T-cell (primary cell): ENCODE results near the gene RTN4R. TPM values are rescaled to one million over a fixed set of nuclear protein-coding genes. Genes with fewer than 3 reads are reported as not detected.

Experiments used
- ATAC-seq, 4 experiments: fragments of 200-7000 bp in 3 of 4; fragments of 150-1000 bp in 1 of 4; cut with Tn5 transposase; replicated peaks in 1 of 4; 1 replicate in 3 of 4; 2 replicates in 1 of 4; pipeline ENCODE4 v1.10.0; 2021; ENCODE audit warnings: moderate library complexity in 3 of 4, mild to moderate bottlenecking in 2 of 4, moderate number of reproducible peaks in 1 of 4
- CTCF ChIA-PET, 2 donors: fragments of 300-600 bp; sonication (Branson Sonifier 250); formaldehyde crosslinking; loops; one replicate each; lab custom pipeline; 2022; ENCODE audit warnings: antibody characterized with exemption in 2 of 2; lab: Charles Lee
- POLR2A ChIA-PET, 2 donors: fragments of 300-600 bp; sonication (Branson Sonifier 250); formaldehyde crosslinking; loops; one replicate each; lab custom pipeline; 2022; ENCODE audit warnings: antibody characterized with exemption in 2 of 2; lab: Charles Lee
- DNase-seq, 35 experiments: peaks; one replicate each; pipeline versions ENCODE4 v3.0.0 to v3.0.0-alpha.2; 2013 to 2023
- H3K27ac ChIP-seq: one replicate; pipeline ENCODE4 v1.5.1; 2013; ENCODE audit warnings: low read length
- H3K27me3 ChIP-seq, 2 experiments: replicated peaks in 1 of 2; 1 replicate in 1 of 2; 2 replicates in 1 of 2; pipeline versions ENCODE4 v1.6.1 to v1.7.0; 2013; ENCODE audit warnings: low read length in 1 of 2, mixed read lengths in 1 of 2; ENCODE audit not compliant: control insufficient read depth in 2 of 2, insufficient read depth in 2 of 2; ENCODE audit errors: extremely low read depth in 1 of 2
- H3K36me3 ChIP-seq, 2 donors: 1 replicate in 1 of 2; 2 replicates in 1 of 2; pipeline versions ENCODE4 v1.6.1 to v1.7.0; 2013; ENCODE audit warnings: low read length in 1 of 2; ENCODE audit not compliant: control insufficient read depth in 2 of 2, insufficient read depth in 1 of 2; ENCODE audit errors: extremely low read depth in 1 of 2
- H3K4me1 ChIP-seq, 2 experiments: 1 replicate in 1 of 2; 2 replicates in 1 of 2; pipeline versions ENCODE4 v1.6.1 to v1.7.0; 2013; ENCODE audit warnings: low read length in 2 of 2, mixed read lengths in 1 of 2; ENCODE audit not compliant: insufficient read depth in 2 of 2, control insufficient read depth in 1 of 2; ENCODE audit errors: extremely low read depth in 1 of 2
- H3K4me3 ChIP-seq, 2 donors: 1 replicate in 1 of 2; 2 replicates in 1 of 2; pipeline versions ENCODE4 v1.5.1 to v1.7.0; 2013; ENCODE audit warnings: mild to moderate bottlenecking in 2 of 2, low read length in 1 of 2, moderate library complexity in 1 of 2; ENCODE audit not compliant: control insufficient read depth in 1 of 2; ENCODE audit errors: extremely low read depth in 1 of 2
- H3K9me3 ChIP-seq: 2 replicates; pipeline ENCODE4 v1.7.0; 2013
- H3K27ac Mint-ChIP-seq, 2 donors: one replicate each; pipeline ENCODE4 v1.8.0; 2020 to 2021; ENCODE audit warnings: mild to moderate bottlenecking in 2 of 2, mixed read lengths in 2 of 2
- H3K27me3 Mint-ChIP-seq, 2 donors: one replicate each; pipeline ENCODE4 v1.8.0; 2021 to 2022; ENCODE audit warnings: mixed read lengths in 2 of 2
- H3K36me3 Mint-ChIP-seq: one replicate; pipeline ENCODE4 v1.8.0; 2021; ENCODE audit warnings: mixed read lengths
- H3K4me1 Mint-ChIP-seq, 3 donors: one replicate each; pipeline ENCODE4 v1.8.0; 2020 to 2022; ENCODE audit warnings: mixed read lengths in 3 of 3, mild to moderate bottlenecking in 1 of 3
- H3K4me3 Mint-ChIP-seq, 3 donors: one replicate each; pipeline ENCODE4 v1.8.0; 2020 to 2022; ENCODE audit warnings: mild to moderate bottlenecking in 3 of 3, mixed read lengths in 3 of 3, moderate library complexity in 3 of 3
- H3K9me3 Mint-ChIP-seq, 3 donors: one replicate each; pipeline ENCODE4 v1.8.0; 2020 to 2022; ENCODE audit warnings: mixed read lengths in 3 of 3
- WGBS: methylation state at CpG from one replicate; pipeline ENCODE4 v1.1.5; 2013; ENCODE audit warnings: missing lambda C conversion rate; ENCODE audit not compliant: insufficient coverage; 5-methylcytosine and 5-hydroxymethylcytosine counted together
- total RNA-seq, 35 experiments: library from RNA in 6 of 35; stranded (reverse) in 6 of 35; fragments of 120-200 nt in 1 of 35; gene quantifications; one replicate each; pipeline versions ENCODE4 v1.2.1 to v1.2.4 and lab custom pipeline; 2013 to 2026

The RTN4R gene
- total RNA-seq, 5 donors from 2014 or later (not counting 1 experiment from before 2014, with no cell fraction given) = 0.33 to 4.1 (median 2.5) TPM

- WGBS = 87% methylated on average over 17 of the region's 18 CpGs
Observed at GRCh38 chr22:20197407-20198030, 70.6 kb downstream of the RTN4R start.

GRCh38 chr22:20196094-20196842 is 71.8 kb downstream of the RTN4R start:
- POLR2A ChIA-PET = no interaction called here

More at GRCh38 chr22:20197407-20198030, 70.6 kb downstream of the RTN4R start:
- Histone ChIP-seq H3K9me3 (no peaks in the 10 kb centered on the region), H3K27ac (no peak overlapping the region), H3K4me1 (peaks cover 0 to 3% of the 10 kb centered on the region in 2 experiments), H3K36me3 (no peaks in the 10 kb centered on the region), H3K4me3 (no peak overlapping the region), H3K27me3 (peaks cover 0 to 22% of the 10 kb centered on the region in 2 experiments)
- no peaks in the 10 kb centered on the region for H3K36me3 Mint-ChIP-seq
- ChIA-PET POLR2A (no interaction called here), CTCF (no interaction called here)
- no peaks in the 10 kb centered on the region for H3K9me3 Mint-ChIP-seq
- H3K4me3 Mint-ChIP-seq = no peak overlapping the region
- no peak for DNase-seq
- H3K27me3 Mint-ChIP-seq = peaks cover 0 to 7% of the 10 kb centered on the region in 2 donors
- no peaks in the 10 kb centered on the region for H3K4me1 Mint-ChIP-seq
- no peak overlapping the region for H3K27ac Mint-ChIP-seq
- ATAC-seq = no peak

GRCh38 chr22:20194681-20195593 is 73.2 kb downstream of the RTN4R start:
- ATAC-seq (no peak), DNase-seq (peak in 1 of 35 experiments; percentile 5)
- POLR2A ChIA-PET = no interaction called here
- no peak overlapping the region for H3K27ac ChIP-seq
- no peaks in the 10 kb centered on the region for H3K36me3 Mint-ChIP-seq
- H3K27me3 Mint-ChIP-seq = peaks cover 0 to 7% of the 10 kb centered on the region in 2 donors
- H3K36me3 ChIP-seq = no peaks in the 10 kb centered on the region
- no peaks in the 10 kb centered on the region for H3K4me1 Mint-ChIP-seq
- peaks cover 0 to 13% of the 10 kb centered on the region in 2 experiments for H3K27me3 ChIP-seq
- H3K4me1 ChIP-seq = peaks cover 0 to 3% of the 10 kb centered on the region in 2 experiments
- H3K9me3 Mint-ChIP-seq = no peaks in the 10 kb centered on the region
- CTCF ChIA-PET = interaction anchor here in 1 of 2 donors (0.6 kb wide), 1 partner anchor 64 kb away, joined by 3 read pairs; no protein-coding TSS in a partner anchor
- H3K9me3 ChIP-seq = no peaks in the 10 kb centered on the region
- 46% methylated on average over 10 of the region's 15 CpGs for WGBS
- no peak overlapping the region for H3K4me3 Mint-ChIP-seq
- H3K4me3 ChIP-seq = no peak overlapping the region
- H3K27ac Mint-ChIP-seq = no peak overlapping the region

More at GRCh38 chr22:20196094-20196842, 71.8 kb downstream of the RTN4R start:
- H3K9me3 Mint-ChIP-seq = no peaks in the 10 kb centered on the region
- no peaks in the 10 kb centered on the region for H3K36me3 Mint-ChIP-seq
- WGBS = 88% methylated on average over 14 of the region's 19 CpGs
- peaks cover 0 to 3% of the 10 kb centered on the region in 2 experiments for H3K4me1 ChIP-seq
- peaks cover 0 to 7% of the 10 kb centered on the region in 2 donors for H3K27me3 Mint-ChIP-seq
- H3K36me3 ChIP-seq = no peaks in the 10 kb centered on the region
- CTCF ChIA-PET = no interaction called here
- H3K27ac ChIP-seq = no peak overlapping the region
- ATAC-seq (no peak), DNase-seq (no peak)
- H3K9me3 ChIP-seq = no peaks in the 10 kb centered on the region
- H3K27ac Mint-ChIP-seq = no peak overlapping the region
- peaks cover 0 to 13% of the 10 kb centered on the region in 2 experiments for H3K27me3 ChIP-seq
- H3K4me1 Mint-ChIP-seq = no peaks in the 10 kb centered on the region
- no peak overlapping the region for H3K4me3 Mint-ChIP-seq
- no peak overlapping the region for H3K4me3 ChIP-seq

- no peaks in the 10 kb centered on the region for H3K36me3 Mint-ChIP-seq
- H3K27ac Mint-ChIP-seq = no peak overlapping the region
- peaks cover 0 to 7% of the 10 kb centered on the region in 2 donors for H3K27me3 Mint-ChIP-seq
- no peak for ATAC-seq
- Histone ChIP-seq H3K27me3 (peaks cover 0 to 8% of the 10 kb centered on the region in 2 experiments), H3K36me3 (no peaks in the 10 kb centered on the region), H3K27ac (no peak overlapping the region), H3K9me3 (no peaks in the 10 kb centered on the region), H3K4me3 (no peak overlapping the region), H3K4me1 (peaks cover 0 to 3% of the 10 kb centered on the region in 2 experiments)
- ChIA-PET POLR2A (no interaction called here), CTCF (no interaction called here)
- no peak overlapping the region for H3K4me3 Mint-ChIP-seq
- 79% methylated on average over 16 of the region's 17 CpGs for WGBS
- no peaks in the 10 kb centered on the region for H3K4me1 Mint-ChIP-seq
- no peak for DNase-seq
- no peaks in the 10 kb centered on the region for H3K9me3 Mint-ChIP-seq
Observed at GRCh38 chr22:20193761-20194494, 74.2 kb downstream of the RTN4R start.

GRCh38 chr22:20192972-20193760 is 75.0 kb downstream of the RTN4R start:
- H3K27me3 ChIP-seq = peaks cover 0 to 5% of the 10 kb centered on the region in 2 experiments
- POLR2A ChIA-PET = no interaction called here
- H3K4me1 Mint-ChIP-seq = no peaks in the 10 kb centered on the region

More at GRCh38 chr22:20192972-20193760, 75.0 kb downstream of the RTN4R start:
- Histone ChIP-seq H3K27ac (no peak overlapping the region), H3K4me3 (no peak overlapping the region), H3K36me3 (no peaks in the 10 kb centered on the region), H3K9me3 (no peaks in the 10 kb centered on the region), H3K4me1 (peaks cover 0 to 3% of the 10 kb centered on the region in 2 experiments)
- 76% methylated on average over 13 of the region's 20 CpGs for WGBS
- ATAC-seq = no peak
- CTCF ChIA-PET = no interaction called here
- H3K36me3 Mint-ChIP-seq = no peaks in the 10 kb centered on the region
- H3K9me3 Mint-ChIP-seq = no peaks in the 10 kb centered on the region
- H3K27ac Mint-ChIP-seq = no peak overlapping the region
- no peak for DNase-seq
- H3K4me3 Mint-ChIP-seq = no peak overlapping the region
- H3K27me3 Mint-ChIP-seq = peaks cover 0 to 4% of the 10 kb centered on the region in 2 donors
